K562 (cell line): Measurements from ENCODE around the gene BLTP3A. TPM values are rescaled to one million over a fixed set of nuclear protein-coding genes. Genes with fewer than 3 reads are reported as not detected.
A peak's percentile ranks its signal among the peaks of the same experiment; 100 is the strongest.

Experiments
- ATAC-seq: fragments of 200-7000 bp; cut with Tn5 transposase; 3 replicates; pipeline ENCODE4 v1.9.1; 2020; ENCODE audit warnings: moderate library complexity
- BruUV-seq: library from RNA; stranded (reverse); fragments of 400-500 nt; replicated peaks from 2 replicates; lab custom pipeline; 2021; lab: Mats Ljungman, UMichigan
- CTCF ChIA-PET: fragments of 300-600 bp; formaldehyde crosslinking; extraction: SDS; loops from one replicate; lab custom pipeline; 2021; ENCODE audit warnings: low intra/inter-chr PET ratio; lab: Yijun Ruan, JAX
- POLR2A ChIA-PET: fragments of 300-600, 350-650 bp; sonication (Branson Sonifier 250); formaldehyde crosslinking; extraction: SDS; loops from one replicate; lab custom pipeline; 2021; ENCODE audit warnings: antibody characterized with exemption, inconsistent platforms; lab: Yijun Ruan, JAX
- DNase-seq, 4 experiments: peaks; one replicate each; pipeline versions ENCODE4 v3.0.0 to v3.0.0-alpha.2; 2011 to 2018; ENCODE audit warnings: low spot score in 3 of 4, mixed read lengths in 3 of 4; ENCODE audit errors: extremely low read depth in 1 of 4
- FAIRE-seq: peaks from 2 replicates; lab custom pipeline; 2011; peaks lifted over from hg19 to GRCh38; lab: Jason Lieb, UNC
- H2AFZ ChIP-seq: 2 replicates; pipeline ENCODE4 v1.6.0; 2011; ENCODE audit warnings: low read depth, low read length, control low read depth, inconsistent platforms
- H3K27ac ChIP-seq: fragments of 200-600 bp; 3 replicates; pipeline ENCODE4 v1.8.0; 2011; ENCODE audit warnings: low read depth, mild to moderate bottlenecking, control low read depth, inconsistent platforms, low read length, moderate library complexity, mixed read lengths; ENCODE audit errors: extremely low read depth
- H3K27me3 ChIP-seq, 2 experiments: fragments of 300-600 bp in 1 of 2; 2 replicates in 1 of 2; 3 replicates in 1 of 2; pipeline versions ENCODE4 v1.6.0 to v1.8.0; 2011; ENCODE audit warnings: inconsistent platforms in 2 of 2, low read length in 2 of 2, mild to moderate bottlenecking in 1 of 2, mixed read lengths in 1 of 2, moderate library complexity in 1 of 2; ENCODE audit not compliant: control insufficient read depth in 2 of 2, insufficient read depth in 2 of 2
- H3K36me3 ChIP-seq: fragments of 300-600 bp; 3 replicates; pipeline ENCODE4 v1.8.0; 2011; ENCODE audit warnings: mild to moderate bottlenecking, low read length, inconsistent platforms; ENCODE audit not compliant: control insufficient read depth, insufficient read depth
- H3K4me1 ChIP-seq, 2 experiments: fragments of 200-600 bp in 1 of 2; replicated peaks in 1 of 2; 2 replicates in 1 of 2; 3 replicates in 1 of 2; pipeline versions ENCODE4 v1.5.1 to v1.8.0; 2011; ENCODE audit warnings: inconsistent platforms in 2 of 2, low read length in 2 of 2, mild to moderate bottlenecking in 1 of 2, mixed read lengths in 1 of 2, moderate library complexity in 1 of 2; ENCODE audit not compliant: control insufficient read depth in 2 of 2, insufficient read depth in 2 of 2
- H3K4me2 ChIP-seq: 2 replicates; pipeline ENCODE4 v1.6.1; 2011; ENCODE audit warnings: low read length, control low read depth, inconsistent platforms, mixed read lengths; ENCODE audit not compliant: insufficient read depth
- H3K4me3 ChIP-seq: fragments of 200-600 bp; sonication (generic), shearing (Covaris generic); 2 replicates; pipeline ENCODE4 v1.5.1; 2016; ENCODE audit warnings: control low read depth, inconsistent platforms
- H3K79me2 ChIP-seq: fragments of 200-600 bp; 3 replicates; pipeline ENCODE4 v1.8.0; 2011; ENCODE audit warnings: low read length, inconsistent platforms; ENCODE audit not compliant: control insufficient read depth, insufficient read depth
- H3K9ac ChIP-seq, 2 experiments: 2 replicates each; pipeline versions ENCODE4 v1.6.0 to v1.6.1; 2011; ENCODE audit warnings: low read depth in 2 of 2, low read length in 2 of 2, control low read depth in 1 of 2, inconsistent platforms in 1 of 2, mild to moderate bottlenecking in 1 of 2, mixed read lengths in 1 of 2; ENCODE audit not compliant: insufficient read depth in 1 of 2
- H3K9me1 ChIP-seq: one replicate; pipeline ENCODE4 v1.6.0; 2011; ENCODE audit warnings: inconsistent platforms, mild to moderate bottlenecking, low read length, moderate library complexity; ENCODE audit not compliant: control insufficient read depth, insufficient read depth
- H3K9me3 ChIP-seq: replicated peaks from 2 replicates; pipeline ENCODE4 v1.5.1; 2011; ENCODE audit warnings: low read depth, low read length, inconsistent platforms; ENCODE audit not compliant: control insufficient read depth, insufficient read depth
- H4K20me1 ChIP-seq: replicated peaks from 2 replicates; pipeline ENCODE4 v1.6.1; 2011; ENCODE audit warnings: low read length, inconsistent platforms, mixed read lengths; ENCODE audit not compliant: control insufficient read depth, insufficient read depth
- CREB5 ChIP-seq: fragments of 250-450 bp; sonication (Bioruptor Pico); IDR thresholded peaks from 2 replicates; pipeline ENCODE4 v1.5.0; 2020; ENCODE audit warnings: mild to moderate bottlenecking
- FOXK1 ChIP-seq: sonication (generic); formaldehyde crosslinking; IDR thresholded peaks from 2 replicates; pipeline ENCODE4 v1.8.0; 2022; ENCODE audit warnings: missing genetic modification reagents, mild to moderate bottlenecking, borderline replicate concordance
- GATA2 ChIP-seq: sonication (generic); formaldehyde crosslinking; IDR thresholded peaks from 2 replicates; pipeline ENCODE4 v1.4.0; 2020; ENCODE audit warnings: mild to moderate bottlenecking, missing genetic modification reagents
- GTF2E2 ChIP-seq: fragments of 200-800 bp; sonication (Bioruptor generic); IDR thresholded peaks from 2 replicates; pipeline ENCODE4 v1.6.1; 2016; ENCODE audit warnings: missing genetic modification characterization, missing compliant biosample characterization
- MNT ChIP-seq, 2 experiments: fragments of 450-650 bp; conservative IDR thresholded peaks; 2 replicates each; pipeline ENCODE4 v1.6.1; 2017; ENCODE audit warnings: mild to moderate bottlenecking in 2 of 2, moderate library complexity in 2 of 2
- POU5F1 ChIP-seq: fragments of 150-350 bp; IDR thresholded peaks from 2 replicates; pipeline ENCODE4 v1.6.1; 2014; ENCODE audit warnings: borderline replicate concordance, low read length, low read depth, mild to moderate bottlenecking; ENCODE audit not compliant: partially characterized antibody
- SLC30A9 ChIP-seq: fragments of 250-450 bp; sonication (Bioruptor Pico); IDR thresholded peaks from 2 replicates; pipeline ENCODE4 v1.8.0; 2022; ENCODE audit warnings: mild to moderate bottlenecking, moderate library complexity
- THRAP3 ChIP-seq: fragments of 450-650 bp; IDR thresholded peaks from 2 replicates; pipeline ENCODE4 v1.6.1; 2016; ENCODE audit warnings: mild to moderate bottlenecking, inconsistent platforms, borderline replicate concordance
- ZNF232 ChIP-seq: sonication (generic); formaldehyde crosslinking; IDR thresholded peaks from 2 replicates; pipeline ENCODE4 v1.8.0; 2022; ENCODE audit warnings: mild to moderate bottlenecking, missing genetic modification reagents
- WGBS: fragments of 100-300 bp; shearing (Covaris generic); methylation state at CpG from one replicate; pipeline ENCODE4 v1.1.6; 2016; ENCODE audit warnings: low coverage, mixed read lengths; ENCODE audit not compliant: insufficient coverage; ENCODE audit errors: missing lambda C conversion rate; 5-methylcytosine and 5-hydroxymethylcytosine counted together
- in situ Hi-C: fragments of 300-500 bp; cut with MboI; formaldehyde crosslinking; loops from 4 replicates; pipeline ENCODE4 v1.15.0; 2018; ENCODE audit warnings: inconsistent platforms, mixed read lengths
- intact Hi-C: fragments of 100-400 bp; cut with micrococcal nuclease; formaldehyde crosslinking; loops from 2 replicates; pipeline ENCODE4 v1.14.2; 2022
- polyA plus RNA-seq, 8 experiments: library from polyadenylated mRNA; depleted of rRNA in 4 of 8; stranded (reverse) in 5 of 8; unstranded in 3 of 8; fragments of >200 nt; fragmentation: Nextera tagmentation in 2 of 8; fragmentation: Illumina TruSeq in 1 of 8; extraction: Ambion mirVana in 2 of 8; extraction: Trizol in 1 of 8; gene quantifications; 2 replicates each; pipeline versions ENCODE4 v1.2.1 to v1.2.3, GENCODE V29; 2011 to 2014; ENCODE audit warnings: inconsistent platforms in 1 of 8, missing spikeins in 1 of 8
- total RNA-seq, 7 experiments: library from RNA; depleted of rRNA in 6 of 7; stranded (reverse); fragments of >200 nt in 6 of 7; fragmentation: Illumina TruSeq in 2 of 7; extraction: Trizol in 2 of 7; gene quantifications; 2 replicates each; pipeline versions ENCODE4 v1.2.1 to v1.2.3, GENCODE V29; 2011 to 2021; ENCODE audit warnings: low replicate concordance in 1 of 7
- TF ChIP-seq, protein P1 (sequence below): fragments of 450-650 bp; formaldehyde crosslinking; IDR thresholded peaks from 2 replicates; pipeline ENCODE4 v1.4.0; 2022; ENCODE audit warnings: missing genetic modification characterization

BLTP3A gene
- total and polyA plus RNA-seq, 9 of the 15 experiments (the other 6 are each of a cell fraction or from before 2014, with no cell fraction given) = 7.5 to 34.6 (median 15.5) TPM

GRCh38 chr6:34757687-34758274 is 34.1 kb upstream of the BLTP3A start:
- peaks cover 53% of the 10 kb centered on the region for H3K79me2 ChIP-seq
- TF ChIP-seq FOXK1 (CRISPR knock-in tag) (0 out of 2 replicates have a peak, but pooled peaks have one; percentile 13), CREB5 (CRISPR knock-in tag) (no peak), GATA2 (no peak), POU5F1 (no peak), ZNF232 (CRISPR knock-in tag) (0 out of 2 replicates have a peak, but pooled peaks have one; percentile 25), GTF2E2 (tag) (no peak; the same call in 1 of the 2 replicates), SLC30A9 (CRISPR knock-in tag) (no peak), MNT (conservative IDR thresholded peaks at IDR 0.05) (peak; percentile 4 to 15; a peak in 2 of 4 replicates), THRAP3 (0 out of 2 replicates have a peak, but pooled peaks have one; percentile 54)
- TF ChIP-seq, protein P1, sequence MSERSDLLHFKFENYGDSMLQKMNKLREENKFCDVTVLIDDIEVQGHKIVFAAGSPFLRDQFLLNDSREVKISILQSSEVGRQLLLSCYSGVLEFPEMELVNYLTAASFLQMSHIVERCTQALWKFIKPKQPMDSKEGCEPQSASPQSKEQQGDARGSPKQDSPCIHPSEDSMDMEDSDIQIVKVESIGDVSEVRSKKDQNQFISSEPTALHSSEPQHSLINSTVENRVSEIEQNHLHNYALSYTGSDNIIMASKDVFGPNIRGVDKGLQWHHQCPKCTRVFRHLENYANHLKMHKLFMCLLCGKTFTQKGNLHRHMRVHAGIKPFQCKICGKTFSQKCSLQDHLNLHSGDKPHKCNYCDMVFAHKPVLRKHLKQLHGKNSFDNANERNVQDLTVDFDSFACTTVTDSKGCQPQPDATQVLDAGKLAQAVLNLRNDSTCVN (CRISPR knock-in tag) = peak; percentile 80; the same call in 1 of the 2 replicates

More at GRCh38 chr6:34757687-34758274, 34.1 kb upstream of the BLTP3A start:
- Histone ChIP-seq H3K27ac (peak overlapping the region; percentile 96), H2AFZ (peak overlapping the region; percentile 94), H3K4me2 (peak overlapping the region; percentile 90), H3K9ac (peak overlapping the region; percentile 88 to 93), H3K9me1 (no peaks in the 10 kb centered on the region), H3K9me3 (no peaks in the 10 kb centered on the region), H3K36me3 (peaks cover 41% of the 10 kb centered on the region), H3K4me1 (peaks cover 3 to 22% of the 10 kb centered on the region in 2 experiments; a peak in 4 of 5 replicates), H4K20me1 (no peaks in the 10 kb centered on the region), H3K27me3 (no peaks in the 10 kb centered on the region), H3K4me3 (peak overlapping the region; percentile 58)
- FAIRE-seq (peak; percentile 40), ATAC-seq (no peak; the same call in 2 of the 3 replicates), DNase-seq (no peak)
- BruUV-seq = TSS peak; percentile 88
- in situ Hi-C loops (no loop called here), intact Hi-C loops (loop anchor here (2.0 to 10.0 kb wide), 4 partner anchors 33 to 140 kb away; partner anchors contain the start of gene ILRUN)
- CTCF ChIA-PET = no interaction called here
- under 1% methylated on average over 11 of the region's 11 CpGs for WGBS
- POLR2A ChIA-PET = interaction anchor here (0.5 to 3.6 kb wide), 18 partner anchors 10 to 132 kb away, joined by 3 to 30 read pairs (median 5); partner anchors contain the start of genes BLTP3A, ILRUN and TAF11
